Dermis microvascular lymphatic vessel endothelial cell (primary cell): ENCODE measurements around the gene ANAPC7. TPM values are rescaled to one million over a fixed set of nuclear protein-coding genes. Genes with fewer than 3 reads are reported as not detected.

Experiments used
- total RNA-seq: library from RNA; depleted of rRNA; stranded (reverse); fragments of >200 nt; gene quantifications from 2 replicates; pipeline ENCODE4 v1.2.1, GENCODE V29; 2014

ANAPC7 gene
- total RNA-seq, 1 donor from 2014 or later: 36.5 TPM

Other genes with a start within 250 kb of the ANAPC7 start
- gene ATP2A2, start 122.5 kb downstream of the ANAPC7 start, total RNA-seq: 87.9 and 109 TPM in 2 replicates
- 217 and 241 TPM in 2 replicates for gene ARPC3, start 46.6 kb upstream of the ANAPC7 start, total RNA-seq
- 16.8 and 19.1 TPM in 2 replicates for gene GPN3, start 64.5 kb upstream of the ANAPC7 start, total RNA-seq
- 7.6 and 9.9 TPM in 2 replicates for gene FAM216A, start 65.1 kb upstream of the ANAPC7 start, total RNA-seq
- gene VPS29, start 98.4 kb upstream of the ANAPC7 start, total RNA-seq: 66.0 and 70.1 TPM in 2 replicates
- 0.25 and 0.26 TPM in 2 replicates for gene RAD9B, start 98.6 kb upstream of the ANAPC7 start, total RNA-seq
- 6.0 and 9.5 TPM in 2 replicates for gene PPTC7, start 179.6 kb upstream of the ANAPC7 start, total RNA-seq
- gene TCTN1, start 210.4 kb upstream of the ANAPC7 start, total RNA-seq: 7.6 and 11.0 TPM in 2 replicates